IMR-90 (cell line): ENCODE data around the gene SRGAP3. TPM values are rescaled to one million over a fixed set of nuclear protein-coding genes. Genes with fewer than 3 reads are reported as not detected.

Experiments
- ATAC-seq: fragments of 200-7000 bp; cut with Tn5 transposase; 2 replicates; pipeline ENCODE4 v1.9.1; 2020; ENCODE audit warnings: low read depth, mild to moderate bottlenecking, moderate library complexity
- BruUV-seq: library from RNA; stranded (reverse); fragments of 400-500 nt; replicated peaks from 2 replicates; lab custom pipeline; 2021; lab: Mats Ljungman, UMichigan
- CTCF ChIA-PET: fragments of 300-600 bp; formaldehyde crosslinking; extraction: SDS; loops from one replicate; lab custom pipeline; 2021; ENCODE audit warnings: antibody characterized with exemption; lab: Yijun Ruan, JAX
- POLR2A ChIA-PET: fragments of 300-600 bp; sonication (Branson Sonifier 250); formaldehyde crosslinking; loops from one replicate; lab custom pipeline; 2022; ENCODE audit warnings: antibody characterized with exemption; ENCODE audit not compliant: unreplicated experiment; lab: Charles Lee
- DNase-seq: peaks from one replicate; pipeline ENCODE4 v3.0.0; 2013
- H2AFZ ChIP-seq: replicated peaks from 2 replicates; pipeline ENCODE3; 2013; ENCODE audit warnings: low read length, mild to moderate bottlenecking; ENCODE audit not compliant: poor library complexity
- H2AK5ac ChIP-seq: 2 replicates; pipeline ENCODE4 v1.6.1; 2013; ENCODE audit warnings: low read depth, low read length, inconsistent platforms
- H2AK9ac ChIP-seq: replicated peaks from 2 replicates; pipeline ENCODE3; 2013; ENCODE audit warnings: mild to moderate bottlenecking, low read depth, low read length, moderate library complexity; ENCODE audit not compliant: poor library complexity
- H2BK120ac ChIP-seq: 2 replicates; pipeline ENCODE4 v1.6.1; 2013; ENCODE audit warnings: low read depth, low read length, inconsistent platforms
- H2BK15ac ChIP-seq: 3 replicates; pipeline ENCODE4 v1.6.1; 2013; ENCODE audit warnings: low read depth, low read length, inconsistent platforms
- H2BK20ac ChIP-seq: 2 replicates; pipeline ENCODE4 v1.6.1; 2013; ENCODE audit warnings: low read depth, mild to moderate bottlenecking, inconsistent platforms, low read length, moderate library complexity
- H2BK5ac ChIP-seq: 2 replicates; pipeline ENCODE4 v1.6.1; 2013; ENCODE audit warnings: mild to moderate bottlenecking, low read depth, low read length, inconsistent platforms; ENCODE audit not compliant: poor library complexity, severe bottlenecking
- H3K14ac ChIP-seq: replicated peaks from 2 replicates; pipeline ENCODE4 v1.6.1; 2013; ENCODE audit warnings: low read depth, low read length, inconsistent platforms
- H3K18ac ChIP-seq: 2 replicates; pipeline ENCODE4 v1.6.1; 2013; ENCODE audit warnings: low read depth, low read length, control low read depth
- H3K23ac ChIP-seq: 2 replicates; pipeline ENCODE4 v1.6.1; 2013; ENCODE audit warnings: low read depth, low read length, inconsistent platforms
- H3K27ac ChIP-seq: 2 replicates; pipeline ENCODE4 v1.5.1; 2013; ENCODE audit warnings: mild to moderate bottlenecking, control low read depth, low read length; ENCODE audit not compliant: insufficient read depth
- H3K27me3 ChIP-seq: 2 replicates; pipeline ENCODE4 v1.6.1; 2013; ENCODE audit warnings: low read length; ENCODE audit not compliant: control insufficient read depth, insufficient read depth
- H3K36me3 ChIP-seq: 2 replicates; pipeline ENCODE4 v1.6.1; 2013; ENCODE audit warnings: low read length, mixed read lengths; ENCODE audit not compliant: control insufficient read depth, insufficient read depth
- H3K4ac ChIP-seq: 2 replicates; pipeline ENCODE4 v1.6.1; 2013; ENCODE audit warnings: low read depth, low read length, inconsistent platforms
- H3K4me1 ChIP-seq: 2 replicates; pipeline ENCODE4 v1.6.1; 2013; ENCODE audit warnings: low read length, mixed read lengths; ENCODE audit not compliant: control insufficient read depth, insufficient read depth
- H3K4me2 ChIP-seq: 2 replicates; pipeline ENCODE4 v1.6.1; 2013; ENCODE audit warnings: low read depth, mild to moderate bottlenecking, control low read depth, low read length, moderate library complexity
- H3K4me3 ChIP-seq: 2 replicates; pipeline ENCODE4 v1.5.1; 2013; ENCODE audit warnings: low read depth, mild to moderate bottlenecking, control low read depth, low read length, moderate library complexity; ENCODE audit not compliant: insufficient read depth
- H3K56ac ChIP-seq: 2 replicates; pipeline ENCODE4 v1.6.1; 2013; ENCODE audit warnings: low read length, inconsistent platforms; ENCODE audit not compliant: insufficient read depth; ENCODE audit errors: extremely low read depth
- H3K79me1 ChIP-seq, 2 experiments: 2 replicates each; pipeline ENCODE4 v1.6.1; 2013; ENCODE audit warnings: low read length in 2 of 2, inconsistent platforms in 1 of 2, low read depth in 1 of 2
- H3K9ac ChIP-seq: 2 replicates; pipeline ENCODE4 v1.6.1; 2013; ENCODE audit warnings: low read depth, low read length, control low read depth
- H3K9me1 ChIP-seq: 2 replicates; pipeline ENCODE4 v1.6.1; 2013; ENCODE audit warnings: low read length, inconsistent platforms; ENCODE audit not compliant: insufficient read depth
- H3K9me3 ChIP-seq: 2 replicates; pipeline ENCODE4 v1.6.1; 2013; ENCODE audit warnings: low read length; ENCODE audit not compliant: control insufficient read depth, insufficient read depth
- H4K20me1 ChIP-seq: 2 replicates; pipeline ENCODE4 v1.6.1; 2013; ENCODE audit warnings: low read length, inconsistent platforms; ENCODE audit not compliant: insufficient read depth
- H4K5ac ChIP-seq: 2 replicates; pipeline ENCODE4 v1.6.1; 2013; ENCODE audit warnings: mild to moderate bottlenecking, low read depth, low read length, control low read depth
- H4K8ac ChIP-seq, 2 experiments: 2 replicates each; pipeline ENCODE4 v1.6.1; 2013; ENCODE audit warnings: low read depth in 2 of 2, low read length in 2 of 2, control low read depth in 1 of 2, inconsistent platforms in 1 of 2
- H4K91ac ChIP-seq: 2 replicates; pipeline ENCODE4 v1.6.1; 2013; ENCODE audit warnings: low read depth, low read length, inconsistent platforms; ENCODE audit not compliant: insufficient read depth
- BHLHE40 ChIP-seq: fragments of 150-350 bp; IDR thresholded peaks from 2 replicates; pipeline ENCODE4 v1.6.1; 2016; ENCODE audit warnings: mild to moderate bottlenecking, low read depth, low read length
- CEBPB ChIP-seq: IDR thresholded peaks from 2 replicates; pipeline ENCODE4 v1.6.1; 2012; ENCODE audit warnings: low read depth, low read length, improper control_type of control experiment
- CHD1 ChIP-seq: IDR thresholded peaks from 2 replicates; pipeline ENCODE4 v1.6.1; 2012; ENCODE audit warnings: low read depth, low read length, improper control_type of control experiment
- FOS ChIP-seq: fragments of 150-350 bp; IDR thresholded peaks from 2 replicates; pipeline ENCODE4 v1.6.1; 2016; ENCODE audit warnings: low read depth, low read length
- MAFK ChIP-seq: IDR thresholded peaks from 2 replicates; pipeline ENCODE4 v1.6.1; 2012; ENCODE audit warnings: low read depth, low read length, improper control_type of control experiment
- NFE2L2 ChIP-seq: fragments of 150-350 bp; IDR thresholded peaks from 2 replicates; pipeline ENCODE4 v1.6.1; 2016; ENCODE audit warnings: low read depth, mild to moderate bottlenecking, low read length
- POLR2A ChIP-seq: IDR thresholded peaks from 2 replicates; pipeline ENCODE4 v1.6.1; 2012; ENCODE audit warnings: mild to moderate bottlenecking, low read depth, low read length
- RAD21 ChIP-seq: IDR thresholded peaks from 2 replicates; pipeline ENCODE4 v1.6.1; 2012; ENCODE audit warnings: low read length, improper control_type of control experiment
- RFX5 ChIP-seq: IDR thresholded peaks from 2 replicates; pipeline ENCODE4 v1.8.0; 2012; ENCODE audit warnings: low read depth, mild to moderate bottlenecking, low read length, moderate library complexity
- SMC3 ChIP-seq: fragments of 150-350 bp; IDR thresholded peaks from 2 replicates; pipeline ENCODE4 v1.6.1; 2016; ENCODE audit warnings: low read depth, mild to moderate bottlenecking, antibody characterized with exemption, low read length, moderate library complexity
- WGBS, 2 experiments: methylation state at CpG; one replicate each; pipeline versions ENCODE4 v1.1.5 to v1.1.7; 2013; ENCODE audit warnings: missing lambda C conversion rate in 2 of 2; ENCODE audit not compliant: insufficient read length in 1 of 2; ENCODE audit errors: extremely low coverage in 2 of 2; 5-methylcytosine and 5-hydroxymethylcytosine counted together
- dilution Hi-C: fragments of 300-500 bp; cut with HindIII; formaldehyde crosslinking; loops from one replicate; pipeline ENCODE4 v1.14.3; 2018; ENCODE audit warnings: low sequenced_read_pairs; ENCODE audit not compliant: unreplicated experiment
- in situ Hi-C: fragments of 300-500 bp; cut with MboI; formaldehyde crosslinking; loops from 3 replicates; pipeline ENCODE4 v1.14.3; 2019; ENCODE audit warnings: low sequenced_read_pairs, inconsistent platforms, mixed read lengths
- intact Hi-C: fragments of 100-400 bp; cut with micrococcal nuclease; formaldehyde crosslinking; loops from 2 replicates; pipeline ENCODE4 v1.10.0; 2022
- polyA plus RNA-seq, 3 experiments: library from polyadenylated mRNA; depleted of rRNA; stranded (reverse); fragments of >200 nt; gene quantifications; 2 replicates each; pipeline ENCODE4 v1.2.3, GENCODE V29; 2012; ENCODE audit warnings: low replicate concordance in 1 of 3
- total RNA-seq: library from RNA; depleted of rRNA; stranded (reverse); fragments of >200 nt; gene quantifications from 2 replicates; pipeline ENCODE4 v1.2.3, GENCODE V29; 2012
- TF ChIP-seq, protein P1 (sequence below): conservative IDR thresholded peaks from 2 replicates; pipeline ENCODE4 v1.5.1; 2012; ENCODE audit warnings: mild to moderate bottlenecking, low read depth, low read length, improper control_type of control experiment
- TF ChIP-seq, protein P2 (sequence below): fragments of 150-350 bp; IDR thresholded peaks from 2 replicates; pipeline ENCODE4 v1.6.1; 2016; ENCODE audit warnings: low read depth, mild to moderate bottlenecking, low read length, moderate library complexity, borderline replicate concordance
- TF ChIP-seq, protein P3 (sequence below): fragments of 150-350 bp; IDR thresholded peaks from 2 replicates; pipeline ENCODE4 v1.6.1; 2017; ENCODE audit warnings: mild to moderate bottlenecking, antibody characterized with exemption, low read length, low read depth

Gene SRGAP3
- total and polyA plus RNA-seq, 2 of the 4 experiments (the other 2 are of a cell fraction): 0.68 to 1.4 TPM

DNA sequence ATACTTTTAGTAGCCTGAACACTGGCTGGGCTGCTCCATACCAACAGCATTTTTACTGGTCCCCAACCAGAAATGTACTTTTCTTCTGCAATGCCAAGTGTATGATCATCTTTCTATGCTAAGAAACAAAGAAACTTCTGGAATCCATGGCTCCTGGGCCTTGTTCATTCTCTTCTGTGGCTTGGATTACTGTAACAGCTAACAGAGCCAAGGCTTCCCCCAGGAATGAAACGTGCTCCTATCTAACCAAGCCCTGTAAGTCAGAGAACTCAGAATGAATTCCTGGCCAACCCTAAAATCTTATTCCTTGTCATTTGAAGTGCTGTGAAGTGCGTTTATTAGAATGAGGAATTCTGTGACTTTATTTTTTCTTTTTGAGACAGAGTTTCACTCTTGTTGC, 183.3 kb downstream of the SRGAP3 start:
- TF ChIP-seq MAFK (no peak), RAD21 (no peak), SMC3 (no peak), BHLHE40 (no peak), FOS (no peak), CHD1 (no peak), CEBPB (no peak), RFX5 (no peak), NFE2L2 (no peak), POLR2A (no peak)
- TF ChIP-seq, protein P1, sequence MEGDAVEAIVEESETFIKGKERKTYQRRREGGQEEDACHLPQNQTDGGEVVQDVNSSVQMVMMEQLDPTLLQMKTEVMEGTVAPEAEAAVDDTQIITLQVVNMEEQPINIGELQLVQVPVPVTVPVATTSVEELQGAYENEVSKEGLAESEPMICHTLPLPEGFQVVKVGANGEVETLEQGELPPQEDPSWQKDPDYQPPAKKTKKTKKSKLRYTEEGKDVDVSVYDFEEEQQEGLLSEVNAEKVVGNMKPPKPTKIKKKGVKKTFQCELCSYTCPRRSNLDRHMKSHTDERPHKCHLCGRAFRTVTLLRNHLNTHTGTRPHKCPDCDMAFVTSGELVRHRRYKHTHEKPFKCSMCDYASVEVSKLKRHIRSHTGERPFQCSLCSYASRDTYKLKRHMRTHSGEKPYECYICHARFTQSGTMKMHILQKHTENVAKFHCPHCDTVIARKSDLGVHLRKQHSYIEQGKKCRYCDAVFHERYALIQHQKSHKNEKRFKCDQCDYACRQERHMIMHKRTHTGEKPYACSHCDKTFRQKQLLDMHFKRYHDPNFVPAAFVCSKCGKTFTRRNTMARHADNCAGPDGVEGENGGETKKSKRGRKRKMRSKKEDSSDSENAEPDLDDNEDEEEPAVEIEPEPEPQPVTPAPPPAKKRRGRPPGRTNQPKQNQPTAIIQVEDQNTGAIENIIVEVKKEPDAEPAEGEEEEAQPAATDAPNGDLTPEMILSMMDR: no peak
- TF ChIP-seq, protein P2, sequence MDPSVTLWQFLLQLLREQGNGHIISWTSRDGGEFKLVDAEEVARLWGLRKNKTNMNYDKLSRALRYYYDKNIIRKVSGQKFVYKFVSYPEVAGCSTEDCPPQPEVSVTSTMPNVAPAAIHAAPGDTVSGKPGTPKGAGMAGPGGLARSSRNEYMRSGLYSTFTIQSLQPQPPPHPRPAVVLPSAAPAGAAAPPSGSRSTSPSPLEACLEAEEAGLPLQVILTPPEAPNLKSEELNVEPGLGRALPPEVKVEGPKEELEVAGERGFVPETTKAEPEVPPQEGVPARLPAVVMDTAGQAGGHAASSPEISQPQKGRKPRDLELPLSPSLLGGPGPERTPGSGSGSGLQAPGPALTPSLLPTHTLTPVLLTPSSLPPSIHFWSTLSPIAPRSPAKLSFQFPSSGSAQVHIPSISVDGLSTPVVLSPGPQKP: no peak
- TF ChIP-seq, protein P3, sequence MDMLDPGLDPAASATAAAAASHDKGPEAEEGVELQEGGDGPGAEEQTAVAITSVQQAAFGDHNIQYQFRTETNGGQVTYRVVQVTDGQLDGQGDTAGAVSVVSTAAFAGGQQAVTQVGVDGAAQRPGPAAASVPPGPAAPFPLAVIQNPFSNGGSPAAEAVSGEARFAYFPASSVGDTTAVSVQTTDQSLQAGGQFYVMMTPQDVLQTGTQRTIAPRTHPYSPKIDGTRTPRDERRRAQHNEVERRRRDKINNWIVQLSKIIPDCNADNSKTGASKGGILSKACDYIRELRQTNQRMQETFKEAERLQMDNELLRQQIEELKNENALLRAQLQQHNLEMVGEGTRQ: no peak
- POLR2A ChIA-PET: no interaction called here

More for the DNA sequence above, 183.3 kb downstream of the SRGAP3 start:
- Histone ChIP-seq H3K79me1 (no peaks in the 10 kb centered on the region), H4K5ac (no peak overlapping the region), H3K27ac (no peak overlapping the region), H3K4ac (no peak overlapping the region), H3K4me1 (no peaks in the 10 kb centered on the region), H3K4me2 (no peak overlapping the region), H3K4me3 (no peak overlapping the region), H3K36me3 (no peaks in the 10 kb centered on the region), H2AK5ac (no peak overlapping the region), H3K27me3 (peaks cover 14% of the 10 kb centered on the region), H2AFZ (no peak overlapping the region), H4K91ac (no peak overlapping the region), H3K9ac (no peak overlapping the region), H2BK20ac (no peak overlapping the region), H3K14ac (no peak overlapping the region), H2BK5ac (no peak overlapping the region), H4K8ac (no peak overlapping the region), H3K18ac (no peak overlapping the region), H2AK9ac (no peak overlapping the region), H2BK120ac (no peak overlapping the region), H3K9me1 (no peaks in the 10 kb centered on the region), H3K23ac (no peak overlapping the region), H3K56ac (no peak overlapping the region), H4K20me1 (no peaks in the 10 kb centered on the region), H3K9me3 (no peaks in the 10 kb centered on the region), H2BK15ac (no peak overlapping the region)
- BruUV-seq: no TSS peak
- ATAC-seq (no peak), DNase-seq (no peak)
- CTCF ChIA-PET: no interaction called here
- intact Hi-C loops (loop anchor here (5.0 kb wide), 1 partner anchor 624 kb away; no protein-coding TSS in a partner anchor), dilution Hi-C loops (no loop called here), in situ Hi-C loops (loop anchor here (5.0 to 25.0 kb wide), 3 partner anchors 94 to 404 kb away; partner anchors contain the start of gene OXTR)
- WGBS, 2 experiments: no CpG with 5 or more reads among the region's 2 CpGs
